Tibial nerve (tissue), 4 donors: Measurements from ENCODE around the gene WNK4. TPM values are rescaled to one million over a fixed set of nuclear protein-coding genes. Genes with fewer than 3 reads are reported as not detected.

Experiments used
- DNase-seq, 2 donors: peaks; one replicate each; pipeline ENCODE4 v3.0.0-alpha.2; 2019; ENCODE audit warnings: low spot score in 2 of 2
- H3K27ac ChIP-seq, 4 donors: fragments of 200-600 bp; sonication (generic) in 3 of 4; one replicate each; pipeline ENCODE4 v1.5.1; 2017 to 2019; ENCODE audit warnings: mild to moderate bottlenecking in 1 of 4
- H3K27me3 ChIP-seq, 2 donors: fragments of 200-600 bp; sonication (generic) in 1 of 2; one replicate each; pipeline versions ENCODE4 v1.5.1 to v1.6.0; 2017 to 2019
- H3K36me3 ChIP-seq, 3 donors: fragments of 200-600 bp; sonication (generic); one replicate each; pipeline ENCODE4 v1.5.1; 2018 to 2019
- H3K4me1 ChIP-seq, 4 donors: fragments of 200-600 bp; sonication (generic) in 3 of 4; one replicate each; pipeline ENCODE4 v1.5.1; 2017 to 2019
- H3K4me3 ChIP-seq, 4 donors: fragments of 200-600 bp; sonication (generic) in 3 of 4; one replicate each; pipeline ENCODE4 v1.5.1; 2017 to 2019; ENCODE audit warnings: mild to moderate bottlenecking in 1 of 4, moderate library complexity in 1 of 4
- H3K9me3 ChIP-seq, 4 donors: fragments of 200-600 bp; sonication (generic) in 3 of 4; one replicate each; pipeline ENCODE4 v1.5.1; 2017 to 2019
- CTCF ChIP-seq, 5 experiments: fragments of 200-600 bp in 3 of 5; fragments of 450-650 bp in 2 of 5; sonication (generic) in 3 of 5; IDR thresholded peaks; one replicate each; pipeline ENCODE4 v1.5.1; 2016 to 2019; ENCODE audit warnings: antibody characterized with exemption in 5 of 5, mild to moderate bottlenecking in 3 of 5, moderate library complexity in 2 of 5
- EP300 ChIP-seq, 2 donors: sonication (generic); formaldehyde crosslinking; IDR thresholded peaks; one replicate each; pipeline ENCODE4 v1.6.1; 2017; ENCODE audit warnings: antibody characterized with exemption in 2 of 2, mild to moderate bottlenecking in 1 of 2
- POLR2A ChIP-seq, 2 donors: fragments of 450-650 bp; IDR thresholded peaks; one replicate each; pipeline ENCODE4 v1.6.1; 2017; ENCODE audit warnings: antibody characterized with exemption in 2 of 2, mild to moderate bottlenecking in 2 of 2, moderate library complexity in 2 of 2
- WGBS, 2 donors: methylation state at CpG; one replicate each; pipeline ENCODE4 v1.1.5; 2018; 5-methylcytosine and 5-hydroxymethylcytosine counted together
- total RNA-seq, 4 donors: library from RNA; depleted of rRNA; stranded (reverse); fragments of >200 nt; gene quantifications; one replicate each; pipeline ENCODE4 v1.1.0, GENCODE V29; 2016

WNK4 gene
- total RNA-seq, 4 donors from 2014 or later, result 3.6 to 15.6 (median 9.1) TPM

- Histone ChIP-seq H3K9me3 (no peaks in the 10 kb centered on the region), H3K36me3 (peaks cover 0 to 74% (median 13%) of the 10 kb centered on the region in 3 donors), H3K27ac (no peak overlapping the region), H3K4me3 (no peak overlapping the region), H3K27me3 (no peaks in the 10 kb centered on the region), H3K4me1 (peaks cover 0 to 38% (median 16%) of the 10 kb centered on the region in 4 donors)
- 33 to 34% methylated on average over 2 of the region's 2 CpGs for WGBS, 2 donors
- DNase-seq, result no peak
- TF ChIP-seq EP300 (IDR thresholded peaks at IDR 0.05) (no peak), CTCF (IDR thresholded peaks at IDR 0.05) (peak; percentile 20 to 53 (median 34)), POLR2A (IDR thresholded peaks at IDR 0.05) (no peak)
Measured at GRCh38 chr17:42819939-42820535, 39.6 kb downstream of the WNK4 start.

GRCh38 chr17:42821176-42821575 lies 40.8 kb downstream of the WNK4 start:
- no peak for DNase-seq
- H3K4me1 ChIP-seq, result peaks cover 0 to 27% (median 14%) of the 10 kb centered on the region in 4 donors
- peaks cover 0 to 64% (median 13%) of the 10 kb centered on the region in 3 donors for H3K36me3 ChIP-seq
- no peaks in the 10 kb centered on the region for H3K27me3 ChIP-seq
- H3K4me3 ChIP-seq, result no peak overlapping the region
- H3K27ac ChIP-seq, result no peak overlapping the region
- 90 to 93% methylated on average over 7 of the region's 7 CpGs for WGBS, 2 donors
- no peaks in the 10 kb centered on the region for H3K9me3 ChIP-seq
- TF ChIP-seq POLR2A (IDR thresholded peaks at IDR 0.05), result no peak
- TF ChIP-seq CTCF (IDR thresholded peaks at IDR 0.05), result no peak
- no peak for TF ChIP-seq EP300 (IDR thresholded peaks at IDR 0.05)

- peaks cover 0 to under 1% (median 0%) of the 10 kb centered on the region in 3 donors for H3K36me3 ChIP-seq
- H3K4me3 ChIP-seq, result no peak overlapping the region
- H3K4me1 ChIP-seq, result peaks cover 0 to 26% (median 16%) of the 10 kb centered on the region in 4 donors
- no peak overlapping the region for H3K27ac ChIP-seq
- no peaks in the 10 kb centered on the region for H3K9me3 ChIP-seq
- H3K27me3 ChIP-seq, result no peaks in the 10 kb centered on the region
- no peak for TF ChIP-seq CTCF (IDR thresholded peaks at IDR 0.05)
- no peak for TF ChIP-seq EP300 (IDR thresholded peaks at IDR 0.05)
- no peak for TF ChIP-seq POLR2A (IDR thresholded peaks at IDR 0.05)
- 97% methylated on average over 1 of the region's 1 CpG for WGBS, 2 donors
- no peak for DNase-seq
Measured at GRCh38 chr17:42827472-42827871, 47.1 kb downstream of the WNK4 start.

- DNase-seq, result no peak
- Histone ChIP-seq H3K27me3 (no peaks in the 10 kb centered on the region), H3K4me3 (no peak overlapping the region), H3K9me3 (no peaks in the 10 kb centered on the region), H3K4me1 (peaks cover 0 to 33% (median 14%) of the 10 kb centered on the region in 4 donors), H3K27ac (no peak overlapping the region), H3K36me3 (peaks cover 0 to 12% (median 0%) of the 10 kb centered on the region in 3 donors)
- no peak for TF ChIP-seq EP300 (IDR thresholded peaks at IDR 0.05)
- no peak for TF ChIP-seq CTCF (IDR thresholded peaks at IDR 0.05)
- no peak for TF ChIP-seq POLR2A (IDR thresholded peaks at IDR 0.05)
Measured at GRCh38 chr17:42830971-42831370, 50.6 kb downstream of the WNK4 start.

GRCh38 chr17:42832213-42832933 lies 52.0 kb downstream of the WNK4 start:
- TF ChIP-seq CTCF (IDR thresholded peaks at IDR 0.05), result no peak
- no peak for TF ChIP-seq EP300 (IDR thresholded peaks at IDR 0.05)
- no peak for TF ChIP-seq POLR2A (IDR thresholded peaks at IDR 0.05)
- H3K36me3 ChIP-seq, result peaks cover 0 to 26% (median 5%) of the 10 kb centered on the region in 3 donors
- peak overlapping the region; percentile 52 to 96 (median 76) for H3K4me3 ChIP-seq
- no peaks in the 10 kb centered on the region for H3K9me3 ChIP-seq
- no peak for DNase-seq
- WGBS, 2 donors, result 49 to 51% methylated on average over 9 of the region's 9 CpGs
- peak overlapping the region; percentile 44 to 90 (median 88) for H3K27ac ChIP-seq
- H3K27me3 ChIP-seq, result no peaks in the 10 kb centered on the region
- peaks cover 0 to 36% (median 14%) of the 10 kb centered on the region in 4 donors for H3K4me1 ChIP-seq
